ENCODE measurements around the gene TNRC6C.
"Not testable (repeated sequence)": the region's sequence is repeated elsewhere in the genome, so short reads cannot be mapped to it uniquely, and the experiment has no call there.

Gene TNRC6C

GRCh38 chr17:78128551-78129350 is 170.2 kb downstream of the TNRC6C start, which contains the start of gene TMC6:
Gene TMC6 (minus strand): TSS chr17:78128755. CDS start chr17:78126832, 1,923 bp downstream.
- peak; percentile 97 for DNase-seq

- no peak for DNase-seq
Observed at GRCh38 chr17:78129351-78130089, 171.0 kb downstream of the TNRC6C start.

- peak; percentile 92 for DNase-seq
Observed at GRCh38 chr17:78130090-78130436, 171.6 kb downstream of the TNRC6C start.

GRCh38 chr17:78130437-78131101 is 172.1 kb downstream of the TNRC6C start, which contains the start of gene TMC8:
Gene TMC8 (plus strand): TSS chr17:78130771. CDS start chr17:78131589, 818 bp downstream.
- peak; percentile 89 for DNase-seq

GRCh38 chr17:78131172-78132083 is 172.9 kb downstream of the TNRC6C start:
- peak; percentile 68 for DNase-seq

GRCh38 chr17:78132084-78132676 is 173.7 kb downstream of the TNRC6C start:
- DNase-seq: peak; percentile 72

GRCh38 chr17:78132767-78133178 is 174.3 kb downstream of the TNRC6C start:
- DNase-seq: no peak

GRCh38 chr17:78133179-78133951 is 174.9 kb downstream of the TNRC6C start:
- no peak for DNase-seq

- DNase-seq: peak; percentile 88
Observed at GRCh38 chr17:78133971-78134898, 175.7 kb downstream of the TNRC6C start.

- no peak for DNase-seq
Observed at GRCh38 chr17:78134899-78135385, 176.4 kb downstream of the TNRC6C start.

- no peak for DNase-seq
Observed at GRCh38 chr17:78135858-78136500, 177.5 kb downstream of the TNRC6C start.

- peak; percentile 62 for DNase-seq
Observed at GRCh38 chr17:78137392-78138203, 179.1 kb downstream of the TNRC6C start.

- no peak for DNase-seq
Observed at GRCh38 chr17:78138204-78139060, 179.9 kb downstream of the TNRC6C start.

- not testable (repeated sequence) for DNase-seq
Observed at GRCh38 chr17:78139861-78140168, 181.3 kb downstream of the TNRC6C start.

GRCh38 chr17:78140169-78141051 is 181.9 kb downstream of the TNRC6C start:
- DNase-seq: peak; percentile 100

- DNase-seq: no peak
Observed at GRCh38 chr17:78141437-78142118, 183.1 kb downstream of the TNRC6C start.
